GM21526 (cell line): ENCODE results near the gene CCDC134.
A peak's percentile ranks its signal among the peaks of the same experiment; 100 is the strongest.
"Not testable (repeated sequence)": the region's sequence is repeated elsewhere in the genome, so short reads cannot be mapped to it uniquely, and the experiment has no call there.

ENCODE experiments used
- ATAC-seq: cut with Tn5 transposase; IDR thresholded peaks from one replicate; pipeline ENCODE4 v1.9.1; 2021; ENCODE audit warnings: moderate library complexity; ENCODE audit not compliant: unreplicated experiment, low FRiP score

CCDC134 gene

DNA sequence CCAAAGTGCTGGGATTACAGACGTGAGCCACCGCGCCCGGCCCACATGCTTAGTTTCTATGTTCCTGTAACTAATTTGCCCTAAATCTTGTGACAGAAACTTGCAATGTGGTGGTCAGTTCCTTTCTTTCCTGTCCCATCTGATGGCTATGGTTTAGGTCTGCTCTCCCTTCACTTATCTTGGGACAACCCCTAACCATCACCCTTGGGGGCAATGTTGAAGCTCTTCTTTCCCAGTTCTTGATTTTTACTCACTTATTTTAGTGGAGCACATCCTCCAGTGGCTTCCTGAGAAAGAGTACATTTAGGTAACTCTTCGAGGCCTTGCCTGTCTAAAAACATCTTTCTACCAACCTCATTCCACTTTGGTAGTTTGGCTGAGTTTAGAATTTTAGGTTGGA is 39.7 kb downstream of the CCDC134 start:
- ATAC-seq, result no peak

DNA sequence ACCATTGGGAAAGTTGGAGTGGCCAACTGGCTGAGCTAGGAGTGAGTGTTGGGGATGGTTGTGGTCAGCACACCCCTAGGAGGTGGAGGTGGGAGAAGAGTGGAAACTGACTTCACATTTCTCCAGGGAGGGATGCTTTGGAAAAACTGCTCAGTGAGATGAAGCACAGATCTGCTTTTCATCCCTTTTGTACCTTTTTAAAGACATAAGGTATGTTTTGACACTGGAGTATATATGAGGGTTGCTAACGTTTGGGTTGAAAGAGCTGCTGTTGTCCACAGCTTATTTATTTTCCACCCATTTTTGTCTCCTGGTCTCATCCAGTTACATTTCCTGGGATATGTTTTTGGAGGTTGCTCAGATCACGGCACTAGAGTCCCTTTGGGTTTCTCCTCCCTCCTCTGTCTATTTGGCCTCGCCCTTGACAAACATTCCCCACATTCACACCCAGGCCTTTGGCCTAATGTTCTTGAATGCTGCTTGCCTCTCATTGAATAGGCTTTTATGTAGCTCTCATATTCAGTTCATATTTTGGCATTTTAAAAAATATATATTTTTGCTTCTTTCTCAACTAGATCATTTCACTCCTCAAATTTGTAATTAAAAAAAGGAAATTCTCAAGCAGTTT is 40.7 kb downstream of the CCDC134 start:
- no peak for ATAC-seq

GRCh38 chr22:41842996-41843970 is 42.8 kb downstream of the CCDC134 start:
- no peak for ATAC-seq

- no peak for ATAC-seq
Measured at GRCh38 chr22:41844036-41844435, 43.6 kb downstream of the CCDC134 start.

GRCh38 chr22:41844513-41844912 is 44.0 kb downstream of the CCDC134 start:
- no peak for ATAC-seq

DNA sequence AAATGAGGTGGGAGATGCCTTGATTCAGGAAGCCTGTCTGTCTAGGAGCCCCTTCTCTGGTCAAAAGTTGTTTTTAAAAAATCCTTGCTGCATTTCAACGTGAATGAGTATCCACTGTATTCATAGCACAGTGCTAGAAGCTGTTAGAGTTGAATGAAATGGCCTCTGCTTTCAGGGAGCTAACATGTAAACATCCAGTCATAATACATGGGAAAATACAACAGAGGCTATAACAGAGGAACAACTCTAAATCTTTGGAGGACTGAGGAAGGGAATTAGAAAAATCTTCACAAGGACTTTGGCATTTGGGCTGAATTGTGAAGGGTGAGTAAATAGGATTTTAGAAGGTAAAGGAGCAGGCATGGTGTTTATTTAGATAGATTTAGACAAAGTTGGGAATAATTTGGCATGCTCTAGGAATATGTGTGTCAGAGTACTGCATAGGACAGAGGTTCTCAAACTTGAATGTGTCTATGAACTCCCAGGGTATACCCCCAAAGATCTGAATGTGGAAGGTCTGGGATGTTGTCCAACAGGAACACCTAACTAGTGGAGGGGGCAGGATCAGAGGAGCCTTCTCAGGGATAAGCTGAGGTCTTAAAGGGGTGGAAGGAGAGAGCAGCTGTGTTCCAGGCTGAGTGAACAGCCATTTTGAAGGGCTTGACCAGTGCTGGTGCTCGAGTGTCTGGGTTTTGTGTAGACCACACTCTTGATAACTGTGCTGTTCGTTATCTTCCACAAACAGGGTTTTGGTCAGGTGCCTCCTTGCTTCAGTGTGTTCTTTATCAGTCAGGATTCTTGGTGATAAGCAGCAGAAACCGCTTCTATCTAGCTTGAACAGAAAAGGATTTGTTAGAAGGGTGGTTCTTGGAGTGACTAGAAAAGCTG is 45.1 kb downstream of the CCDC134 start:
- ATAC-seq, result no peak

- ATAC-seq, result no peak
Measured at GRCh38 chr22:41846268-41846987, 45.9 kb downstream of the CCDC134 start.

DNA sequence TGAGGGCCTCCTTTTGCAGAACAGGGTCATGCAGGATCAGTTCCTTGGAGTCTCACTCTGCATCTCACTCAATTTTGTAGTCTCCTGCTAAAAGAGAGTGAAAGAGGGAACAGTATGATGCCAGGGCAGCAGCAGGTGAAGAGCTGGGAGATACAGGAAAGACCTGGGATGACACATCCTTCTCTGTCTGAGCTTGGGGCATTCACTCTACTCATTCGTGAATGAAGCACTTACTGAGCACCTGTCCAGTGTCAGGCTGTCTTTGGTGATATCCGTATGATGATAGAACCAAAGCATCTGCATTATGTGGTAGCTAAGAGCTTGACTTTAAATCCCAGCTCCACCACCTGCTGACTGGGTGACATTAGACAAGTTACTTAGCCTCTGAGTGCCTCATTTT is 46.8 kb downstream of the CCDC134 start:
- no peak for ATAC-seq

GRCh38 chr22:41848468-41848867 is 48.0 kb downstream of the CCDC134 start:
- no peak for ATAC-seq

GRCh38 chr22:41856469-41856868 is 56.0 kb downstream of the CCDC134 start:
- ATAC-seq, result no peak

DNA sequence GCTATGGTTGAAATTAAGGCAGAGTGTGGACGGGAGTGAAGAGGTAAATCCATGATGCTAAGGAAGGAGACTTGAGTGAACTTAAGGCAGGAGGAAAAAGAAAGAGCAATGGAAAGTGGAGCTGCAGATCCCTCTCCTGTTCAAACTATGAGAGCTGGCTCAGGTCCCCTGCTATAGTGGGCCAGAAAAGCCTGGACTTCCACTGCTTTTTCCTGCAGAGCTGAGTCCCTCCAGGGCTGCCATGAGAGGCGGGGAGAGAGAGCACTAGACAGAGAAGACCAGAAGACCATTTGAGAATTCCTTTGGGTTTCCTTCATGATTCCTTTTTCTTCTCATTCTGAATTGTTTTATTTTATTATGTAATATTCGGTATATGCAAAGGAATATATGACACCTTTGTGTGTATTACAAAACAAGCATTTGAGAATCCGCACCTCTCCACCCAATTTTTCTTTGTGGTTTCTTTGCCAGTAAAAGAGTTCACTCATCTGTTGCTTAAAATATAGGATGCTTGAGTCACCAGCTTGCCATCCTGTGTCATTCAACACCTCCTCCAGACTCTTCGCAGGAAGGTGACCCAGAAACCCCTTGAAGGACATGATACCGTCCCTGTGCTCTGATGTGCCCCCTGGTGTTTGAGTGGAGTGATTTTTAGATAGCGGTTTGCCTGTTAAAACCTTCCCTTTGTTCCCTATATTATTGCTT is 56.8 kb downstream of the CCDC134 start:
- no peak for ATAC-seq

- ATAC-seq, result no peak
Measured at GRCh38 chr22:41857860-41858199, 57.4 kb downstream of the CCDC134 start.

DNA sequence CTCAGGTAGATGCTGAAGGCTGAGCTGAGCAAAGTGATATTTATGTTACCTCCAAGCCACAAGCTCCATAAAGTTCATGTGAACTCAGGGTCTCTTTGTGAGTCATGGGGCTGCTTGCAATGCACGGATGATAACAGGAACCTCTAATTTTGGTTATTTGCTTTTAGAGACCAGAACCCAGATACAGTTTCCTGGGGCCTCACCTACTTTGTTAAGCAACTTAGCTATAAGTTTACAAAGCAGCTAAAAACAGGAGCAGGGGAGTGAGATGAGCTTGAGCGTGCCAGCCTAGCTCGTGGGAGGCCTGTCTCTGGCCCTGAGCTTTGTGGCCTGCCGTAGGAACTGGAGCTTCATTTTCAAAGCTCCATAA is 61.7 kb downstream of the CCDC134 start:
- ATAC-seq, result peak; percentile 46

- peak; percentile 39 for ATAC-seq
Measured at GRCh38 chr22:41862530-41863266, 62.2 kb downstream of the CCDC134 start.

DNA sequence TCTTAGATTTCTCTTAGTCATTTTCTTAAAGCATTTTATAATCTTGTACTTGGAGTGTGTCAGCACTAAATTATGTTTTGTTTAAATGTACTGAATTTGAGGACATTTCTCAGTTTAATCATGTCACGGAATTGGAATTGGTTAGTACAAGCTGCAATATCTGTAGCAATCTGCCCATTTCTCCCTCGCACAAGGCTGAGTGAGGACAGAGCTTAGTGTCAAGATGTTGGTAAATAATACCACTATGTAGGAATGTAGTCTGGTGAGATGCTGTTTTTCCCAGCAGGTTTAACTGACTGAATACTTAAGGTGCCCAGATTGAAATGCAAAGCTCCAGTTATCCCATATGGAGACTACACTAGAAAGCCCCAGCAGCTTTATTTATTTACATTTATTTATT is 63.0 kb downstream of the CCDC134 start:
- ATAC-seq, result no peak

GRCh38 chr22:41868556-41868955 is 68.1 kb downstream of the CCDC134 start:
- no peak for ATAC-seq

- ATAC-seq, result not testable (repeated sequence)
Measured at GRCh38 chr22:41870081-41870480, 69.6 kb downstream of the CCDC134 start.

DNA sequence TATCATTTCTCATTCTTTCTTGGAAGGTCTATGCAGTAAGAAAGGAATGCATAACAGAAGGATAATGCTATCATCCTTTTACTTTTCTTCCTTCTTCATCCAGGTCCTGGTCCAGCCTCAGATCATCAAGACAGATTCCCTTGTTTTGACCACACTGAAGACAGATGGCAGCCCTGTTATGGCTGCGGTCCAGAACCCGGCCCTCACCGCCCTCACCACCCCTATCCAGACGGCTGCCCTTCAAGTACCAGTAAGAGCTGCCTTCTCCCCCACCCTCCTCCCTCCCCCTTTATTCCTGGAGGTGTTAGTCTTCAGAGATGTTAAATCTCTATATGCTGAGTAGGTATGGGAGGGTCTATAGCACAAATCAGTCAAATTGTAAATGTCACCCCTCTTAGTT is 70.3 kb downstream of the CCDC134 start:
- no peak for ATAC-seq

DNA sequence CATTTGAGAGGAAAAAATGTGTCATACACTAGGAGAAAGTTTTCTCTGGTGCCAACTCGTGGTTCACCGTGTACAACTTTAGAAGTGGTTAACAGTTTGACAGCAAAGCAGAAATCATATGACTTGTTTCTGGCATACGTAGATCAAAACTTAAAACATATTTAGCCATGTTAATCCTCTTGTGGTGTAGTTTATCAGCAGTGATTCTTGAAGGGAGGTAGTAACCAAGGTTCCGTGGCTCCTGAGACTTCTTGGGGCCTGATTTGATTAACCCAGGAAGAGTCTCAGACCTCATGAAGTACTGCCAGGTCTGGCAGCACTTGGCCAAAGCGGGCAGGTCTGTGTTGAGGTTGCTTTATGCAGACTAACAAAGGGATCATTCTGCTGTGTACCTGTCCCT is 72.9 kb downstream of the CCDC134 start:
- no peak for ATAC-seq
